ENCODE data around the gene FBXL4.

FBXL4 gene

GRCh38 chr6:98947411-98948292 is at the start of gene FBXL4:
Gene FBXL4, minus strand, starts transcription at chr6:98947946. Its CDS starts 20,958 bp downstream, at chr6:98926988.
- peak; percentile 52 to 86 for DNase-seq

- DNase-seq: no peak
These were observed 47.4 kb upstream of the FBXL4 start for GRCh38 chr6:98995116-98995515.

GRCh38 chr6:98992535-98992934 is 44.8 kb upstream of the FBXL4 start:
- DNase-seq: no peak

- no peak for DNase-seq
These were observed 38.4 kb upstream of the FBXL4 start for GRCh38 chr6:98986071-98986615.

GRCh38 chr6:98985391-98985790 is 37.6 kb upstream of the FBXL4 start:
- no peak for DNase-seq

- DNase-seq: no peak
These were observed 36.4 kb upstream of the FBXL4 start for GRCh38 chr6:98984121-98984520.

GRCh38 chr6:98981473-98981872 is 33.7 kb upstream of the FBXL4 start:
- DNase-seq: no peak

GRCh38 chr6:98980819-98981218 is 33.1 kb upstream of the FBXL4 start:
- DNase-seq: no peak

GRCh38 chr6:98977671-98978292 is 30.0 kb upstream of the FBXL4 start:
- DNase-seq: no peak

GRCh38 chr6:98976674-98977385 is 29.1 kb upstream of the FBXL4 start:
- no peak for DNase-seq

- DNase-seq: no peak
These were observed 27.7 kb upstream of the FBXL4 start for GRCh38 chr6:98975421-98975820.

- no peak for DNase-seq
These were observed 26.6 kb upstream of the FBXL4 start for GRCh38 chr6:98974309-98974708.

- no peak for DNase-seq
These were observed 25.8 kb upstream of the FBXL4 start for GRCh38 chr6:98973571-98973970.

- DNase-seq: no peak
These were observed 23.6 kb upstream of the FBXL4 start for GRCh38 chr6:98971303-98971702.

- DNase-seq: no peak
These were observed 22.7 kb upstream of the FBXL4 start for GRCh38 chr6:98970469-98970868.

- DNase-seq: no peak
These were observed 19.9 kb upstream of the FBXL4 start for GRCh38 chr6:98967616-98968015.

- no peak for DNase-seq
These were observed 11.9 kb upstream of the FBXL4 start for GRCh38 chr6:98959631-98960030.

GRCh38 chr6:98958776-98959175 is 11.0 kb upstream of the FBXL4 start:
- no peak for DNase-seq

GRCh38 chr6:98957450-98957849 is 9.7 kb upstream of the FBXL4 start:
- no peak for DNase-seq

- DNase-seq: no peak
These were observed 1.8 kb upstream of the FBXL4 start for GRCh38 chr6:98949589-98949988.

- DNase-seq: peak in 1 of 2 experiments; percentile 71
These were observed 801 bp downstream of the FBXL4 start for GRCh38 chr6:98946879-98947410.

GRCh38 chr6:98946266-98946878 is 1.4 kb downstream of the FBXL4 start:
- no peak for DNase-seq
